Measurements from ENCODE around the gene FBXW2. TPM values are rescaled to one million over a fixed set of nuclear protein-coding genes. Genes with fewer than 3 reads are reported as not detected.

Gene FBXW2
- total and polyA plus RNA-seq, 2 experiments from 2014 or later, result 23.7 to 45.5 TPM

DNA sequence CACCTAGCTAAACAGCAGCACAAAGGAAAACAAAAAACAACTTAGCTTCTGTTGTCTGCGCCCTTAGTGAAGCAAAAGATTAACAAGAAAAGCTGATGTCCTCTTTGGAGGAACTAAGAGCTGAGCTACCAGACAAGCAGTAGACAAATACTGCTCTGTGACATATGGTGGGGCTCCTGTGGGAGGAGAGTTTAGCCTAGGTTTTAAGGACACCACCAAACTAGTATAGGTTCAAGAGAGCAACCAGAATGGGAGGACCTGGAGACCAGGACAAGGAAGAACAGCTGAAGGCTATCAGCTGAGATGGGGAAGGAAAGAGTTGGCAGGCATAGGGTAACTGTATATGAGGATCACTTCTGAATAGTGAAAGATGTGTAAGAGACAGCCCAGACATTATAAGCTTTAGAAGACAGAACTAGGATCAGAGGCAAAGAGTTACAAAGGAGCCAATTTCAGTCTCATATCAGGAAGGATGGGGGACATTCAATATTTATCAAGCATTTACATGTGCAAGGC, 27.2 kb downstream of the FBXW2 start:
- Histone ChIP-seq H3K4me3 (no peak overlapping the region), H3K9me2 (ENCODE audit: insufficient read depth) (no peaks in the 10 kb centered on the region), H3K9ac (no peak overlapping the region), H4K20me1 (ENCODE audit: insufficient read depth) (no peaks in the 10 kb centered on the region), H3K27me3 (replicated peaks; ENCODE audit: insufficient read depth) (no peaks in the 10 kb centered on the region), H2AFZ (no peak overlapping the region), H3K79me2 (ENCODE audit: insufficient read depth) (0 out of 2 replicates have a peak, but pooled peaks cover 17% of the 10 kb centered on the region), H3K36me3 (ENCODE audit: low read depth) (peaks cover 42% of the 10 kb centered on the region), H3K27ac (no peak overlapping the region), H3K4me2 (ENCODE audit: unreplicated experiment) (no peak overlapping the region), H3K9me3 (ENCODE audit: low read depth) (no peaks in the 10 kb centered on the region), H3K4me1 (ENCODE audit: insufficient read depth) (no peaks in the 10 kb centered on the region), H3F3A (ENCODE audit: insufficient read depth) (0 out of 2 replicates have a peak, but pooled peaks cover 5% of the 10 kb centered on the region)
- in situ Hi-C loops (cut with MboI), result no loop called here
- TF ChIP-seq EZH2phosphoT487 (IDR thresholded peaks at IDR 0.05; ENCODE audit: insufficient read depth, low read depth) (no peak), EZH2 (IDR thresholded peaks at IDR 0.05; ENCODE audit: insufficient read depth, poor library complexity, severe bottlenecking) (no peak)
- DNase-seq, result no peak
- WGBS, 2 experiments (ENCODE audit: low coverage in 1 of 2, low lambda C conversion rate in 2 of 2, missing lambda C conversion rate in 2 of 2), result 93 to 100% methylated on average over 1 of the region's 1 CpG

DNA sequence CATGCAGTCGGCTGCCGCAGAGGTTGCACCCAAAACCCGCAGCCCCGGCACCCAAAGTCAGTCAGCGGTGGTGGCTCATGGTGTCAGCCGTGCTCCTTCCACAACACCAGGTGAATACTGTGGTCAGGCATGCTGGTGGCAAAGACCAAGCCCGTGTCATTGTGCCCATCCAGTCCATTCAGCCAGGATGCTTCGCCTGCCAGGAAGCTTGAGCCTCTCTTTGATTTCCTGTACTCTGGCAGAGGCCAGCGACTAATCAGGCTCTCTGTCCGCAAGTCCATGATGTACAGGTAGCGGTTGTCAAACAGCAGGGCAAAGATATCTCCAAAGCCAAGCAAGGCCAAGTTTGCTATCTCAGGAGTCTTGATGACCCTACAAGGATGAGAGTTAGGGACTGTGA, 28.7 kb downstream of the FBXW2 start:
- H3K4me2 ChIP-seq (ENCODE audit: unreplicated experiment), result no peak overlapping the region
- 97 to 100% methylated on average over 11 of the region's 11 CpGs for WGBS, 2 experiments (ENCODE audit: low coverage in 1 of 2, low lambda C conversion rate in 2 of 2, missing lambda C conversion rate in 2 of 2)
- no peak for DNase-seq
- H2AFZ ChIP-seq, result no peak overlapping the region
- TF ChIP-seq EZH2phosphoT487 (IDR thresholded peaks at IDR 0.05; ENCODE audit: insufficient read depth, low read depth), result no peak
- H3K4me1 ChIP-seq (ENCODE audit: insufficient read depth), result no peaks in the 10 kb centered on the region
- no peak overlapping the region for H3K27ac ChIP-seq
- H3K9me3 ChIP-seq (ENCODE audit: low read depth), result no peaks in the 10 kb centered on the region
- H3K27me3 ChIP-seq (replicated peaks; ENCODE audit: insufficient read depth), result no peaks in the 10 kb centered on the region
- 0 out of 2 replicates have a peak, but pooled peaks cover 5% of the 10 kb centered on the region for H3F3A ChIP-seq (ENCODE audit: insufficient read depth)
- in situ Hi-C loops (cut with MboI), result no loop called here
- H4K20me1 ChIP-seq (ENCODE audit: insufficient read depth), result no peaks in the 10 kb centered on the region
- peaks cover 34% of the 10 kb centered on the region for H3K36me3 ChIP-seq (ENCODE audit: low read depth)
- no peak overlapping the region for H3K4me3 ChIP-seq
- H3K9ac ChIP-seq, result no peak overlapping the region
- H3K9me2 ChIP-seq (ENCODE audit: insufficient read depth), result no peaks in the 10 kb centered on the region
- 0 out of 2 replicates have a peak, but pooled peaks cover 14% of the 10 kb centered on the region for H3K79me2 ChIP-seq (ENCODE audit: insufficient read depth)

DNA sequence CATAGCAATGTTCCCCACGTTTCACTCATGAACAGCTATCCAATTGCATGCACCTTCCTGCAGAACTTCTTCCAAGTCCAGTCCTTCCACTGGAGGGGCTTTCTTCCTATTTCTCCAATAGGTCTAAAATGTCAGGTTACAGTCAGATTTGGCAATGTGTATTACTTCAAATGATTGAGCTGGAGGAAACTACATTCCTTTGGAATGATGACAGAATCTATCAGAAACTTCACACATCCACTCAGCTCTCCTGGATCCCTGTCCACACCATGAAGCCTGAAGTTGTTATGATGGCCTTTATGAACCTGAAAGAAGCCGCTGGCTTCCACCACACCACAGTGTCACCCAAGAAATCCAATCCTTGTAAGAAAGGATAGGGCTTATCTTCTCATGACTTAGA, 32.2 kb downstream of the FBXW2 start:
- no peak for DNase-seq
- no peak overlapping the region for H3K4me3 ChIP-seq
- in situ Hi-C loops (cut with MboI), result no loop called here
- TF ChIP-seq EZH2phosphoT487 (IDR thresholded peaks at IDR 0.05; ENCODE audit: insufficient read depth, low read depth) (no peak), EZH2 (IDR thresholded peaks at IDR 0.05; ENCODE audit: insufficient read depth, poor library complexity, severe bottlenecking) (no peak)
- H3K9ac ChIP-seq, result no peak overlapping the region
- WGBS, 2 experiments (ENCODE audit: low coverage in 1 of 2, low lambda C conversion rate in 2 of 2, missing lambda C conversion rate in 2 of 2), result 91 to 95% methylated on average over 2 of the region's 2 CpGs
- H3K9me2 ChIP-seq (ENCODE audit: insufficient read depth), result no peaks in the 10 kb centered on the region
- no peaks in the 10 kb centered on the region for H3K79me2 ChIP-seq (ENCODE audit: insufficient read depth)
- H4K20me1 ChIP-seq (ENCODE audit: insufficient read depth), result no peaks in the 10 kb centered on the region
- peaks cover 31% of the 10 kb centered on the region for H3F3A ChIP-seq (ENCODE audit: insufficient read depth)
- peaks cover 32% of the 10 kb centered on the region for H3K36me3 ChIP-seq (ENCODE audit: low read depth)
- H3K9me3 ChIP-seq (ENCODE audit: low read depth), result no peaks in the 10 kb centered on the region
- no peak overlapping the region for H3K27ac ChIP-seq
- no peaks in the 10 kb centered on the region for H3K4me1 ChIP-seq (ENCODE audit: insufficient read depth)
- no peak overlapping the region for H2AFZ ChIP-seq
- H3K27me3 ChIP-seq (replicated peaks; ENCODE audit: insufficient read depth), result no peaks in the 10 kb centered on the region
- no peak overlapping the region for H3K4me2 ChIP-seq (ENCODE audit: unreplicated experiment)

DNA sequence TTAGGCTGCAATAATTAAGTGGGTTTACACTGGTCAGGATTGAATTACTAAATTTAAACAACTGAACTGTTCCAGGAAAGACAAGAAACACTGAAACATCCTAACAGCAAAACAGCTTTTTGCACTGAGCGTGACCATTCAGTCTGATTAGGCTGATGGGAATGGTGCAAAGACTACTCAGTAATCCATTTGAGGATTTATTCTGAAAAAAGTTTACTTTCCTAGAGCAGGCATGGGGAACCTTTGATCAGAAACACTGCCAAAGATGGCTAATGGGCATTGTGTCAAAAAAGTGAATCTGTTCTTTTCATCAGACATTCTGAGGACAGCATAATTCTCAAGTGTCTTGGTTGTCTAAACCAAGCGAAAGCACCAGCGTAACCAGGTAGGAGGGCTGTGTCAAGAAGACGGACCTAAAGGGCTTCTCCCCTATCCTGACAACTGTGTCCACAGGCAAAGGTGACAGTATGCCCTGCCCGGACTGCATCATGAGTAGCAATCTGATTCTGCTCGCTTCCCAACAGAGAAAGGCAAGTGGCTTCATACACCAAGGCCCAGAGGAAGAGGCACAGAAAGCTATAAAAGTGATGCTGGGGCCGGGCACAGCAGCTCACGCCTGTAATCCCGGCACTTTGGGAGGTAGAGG, 33.3 kb downstream of the FBXW2 start:
- H3K4me1 ChIP-seq (ENCODE audit: insufficient read depth), result no peaks in the 10 kb centered on the region
- 97 to 98% methylated on average over 9 of the region's 9 CpGs for WGBS, 2 experiments (ENCODE audit: low coverage in 1 of 2, low lambda C conversion rate in 2 of 2, missing lambda C conversion rate in 2 of 2)
- in situ Hi-C loops (cut with MboI), result loop anchor here (10.0 kb wide), 1 partner anchor 305 kb away; no protein-coding TSS in a partner anchor
- no peaks in the 10 kb centered on the region for H3K9me3 ChIP-seq (ENCODE audit: low read depth)
- no peak overlapping the region for H3K27ac ChIP-seq
- TF ChIP-seq EZH2 (IDR thresholded peaks at IDR 0.05; ENCODE audit: insufficient read depth, poor library complexity, severe bottlenecking) (no peak), EZH2phosphoT487 (IDR thresholded peaks at IDR 0.05; ENCODE audit: insufficient read depth, low read depth) (no peak)
- H3K9ac ChIP-seq, result no peak overlapping the region
- peaks cover 28% of the 10 kb centered on the region for H3K36me3 ChIP-seq (ENCODE audit: low read depth)
- H3K79me2 ChIP-seq (ENCODE audit: insufficient read depth), result no peaks in the 10 kb centered on the region
- no peak overlapping the region for H2AFZ ChIP-seq
- H3F3A ChIP-seq (ENCODE audit: insufficient read depth), result peaks cover 31% of the 10 kb centered on the region
- no peaks in the 10 kb centered on the region for H4K20me1 ChIP-seq (ENCODE audit: insufficient read depth)
- no peaks in the 10 kb centered on the region for H3K27me3 ChIP-seq (replicated peaks; ENCODE audit: insufficient read depth)
- H3K4me3 ChIP-seq, result no peak overlapping the region
- H3K9me2 ChIP-seq (ENCODE audit: insufficient read depth), result no peaks in the 10 kb centered on the region
- DNase-seq, result no peak
- H3K4me2 ChIP-seq (ENCODE audit: unreplicated experiment), result no peak overlapping the region

Measured in GM23248 (cell line).